ENCODE results near the gene MOB3B. TPM values are rescaled to one million over a fixed set of nuclear protein-coding genes. Genes with fewer than 3 reads are reported as not detected.
"Not testable (repeated sequence)": the region's sequence is repeated elsewhere in the genome, so short reads cannot be mapped to it uniquely, and the experiment has no call there.

Gene MOB3B
- total RNA-seq, 1 donor from 2014 or later = 17.8 TPM

- intact Hi-C loops (cut with DNase I) = loop anchor here (10.0 kb wide), 1 partner anchor 56 kb away; no protein-coding TSS in a partner anchor
- no peaks in the 10 kb centered on the region for H3K36me3 ChIP-seq
- no peak overlapping the region for H3K4me3 ChIP-seq
- H3K4me1 ChIP-seq = peaks cover 32% of the 10 kb centered on the region
- TF ChIP-seq CTCF (IDR thresholded peaks at IDR 0.05) = no peak
- no peaks in the 10 kb centered on the region for H3K9me3 ChIP-seq
- H3K27me3 ChIP-seq = no peaks in the 10 kb centered on the region
- ATAC-seq = no peak
- DNase-seq = no peak
- H3K27ac ChIP-seq = peak overlapping the region; percentile 14
Observed at GRCh38 chr9:27470291-27470856, 59.2 kb downstream of the MOB3B start.

GRCh38 chr9:27469550-27469949 lies 60.1 kb downstream of the MOB3B start:
- peaks cover 25% of the 10 kb centered on the region for H3K4me1 ChIP-seq
- H3K4me3 ChIP-seq = no peak overlapping the region
- no peaks in the 10 kb centered on the region for H3K9me3 ChIP-seq
- no peaks in the 10 kb centered on the region for H3K36me3 ChIP-seq
- no peak for ATAC-seq
- intact Hi-C loops (cut with DNase I) = no loop called here
- no peaks in the 10 kb centered on the region for H3K27me3 ChIP-seq
- no peak for TF ChIP-seq CTCF (IDR thresholded peaks at IDR 0.05)
- DNase-seq = no peak
- H3K27ac ChIP-seq = no peak overlapping the region

- DNase-seq (no peak), ATAC-seq (no peak)
- Histone ChIP-seq H3K9me3 (no peaks in the 10 kb centered on the region), H3K27me3 (no peaks in the 10 kb centered on the region), H3K4me1 (peaks cover 20% of the 10 kb centered on the region), H3K4me3 (no peak overlapping the region), H3K27ac (no peak overlapping the region), H3K36me3 (no peaks in the 10 kb centered on the region)
- intact Hi-C loops (cut with DNase I) = no loop called here
- TF ChIP-seq CTCF (IDR thresholded peaks at IDR 0.05) = no peak
Observed at GRCh38 chr9:27468462-27469110, 61.0 kb downstream of the MOB3B start.

- Histone ChIP-seq H3K9me3 (no peaks in the 10 kb centered on the region), H3K4me3 (no peak overlapping the region), H3K27me3 (no peaks in the 10 kb centered on the region), H3K4me1 (peaks cover 20% of the 10 kb centered on the region), H3K27ac (no peak overlapping the region), H3K36me3 (no peaks in the 10 kb centered on the region)
- ATAC-seq (no peak), DNase-seq (no peak)
- no peak for TF ChIP-seq CTCF (IDR thresholded peaks at IDR 0.05)
- intact Hi-C loops (cut with DNase I) = no loop called here
Observed at GRCh38 chr9:27468000-27468399, 61.6 kb downstream of the MOB3B start.

- Histone ChIP-seq H3K4me3 (no peak overlapping the region), H3K36me3 (no peaks in the 10 kb centered on the region), H3K4me1 (peaks cover 15% of the 10 kb centered on the region), H3K27ac (no peak overlapping the region), H3K27me3 (no peaks in the 10 kb centered on the region), H3K9me3 (no peaks in the 10 kb centered on the region)
- DNase-seq = no peak
- no peak for TF ChIP-seq CTCF (IDR thresholded peaks at IDR 0.05)
- ATAC-seq = no peak
- intact Hi-C loops (cut with DNase I) = no loop called here
Observed at GRCh38 chr9:27467486-27467885, 62.1 kb downstream of the MOB3B start.

- H3K9me3 ChIP-seq; DNase-seq; H3K4me1 ChIP-seq; ATAC-seq; intact Hi-C loops (cut with DNase I); H3K36me3 ChIP-seq; H3K27ac ChIP-seq; H3K4me3 ChIP-seq; H3K27me3 ChIP-seq: not testable (repeated sequence)
Observed at GRCh38 chr9:27466516-27466915, 63.1 kb downstream of the MOB3B start.

GRCh38 chr9:27464950-27465349 lies 64.7 kb downstream of the MOB3B start:
- ATAC-seq; H3K27me3 ChIP-seq; H3K4me3 ChIP-seq; H3K9me3 ChIP-seq; H3K36me3 ChIP-seq; DNase-seq; intact Hi-C loops (cut with DNase I); H3K27ac ChIP-seq: not testable (repeated sequence)
- peaks cover 10% of the 10 kb centered on the region for H3K4me1 ChIP-seq

All from upper lobe of right lung (tissue), 1 donor.